Body of pancreas (tissue), 4 donors: ENCODE data around the gene PIGZ. TPM values are rescaled to one million over a fixed set of nuclear protein-coding genes. Genes with fewer than 3 reads are reported as not detected.

Experiments used
- ATAC-seq: fragments of 150-250 bp; one replicate; pipeline ENCODE4 v1.9.1; 2016
- DNase-seq, 4 donors: peaks; one replicate each; pipeline ENCODE4 v3.0.0-alpha.2; 2019
- H3K27ac ChIP-seq, 4 donors: fragments of 200-600 bp; sonication (generic); 1 replicate in 3 of 4; 2 replicates in 1 of 4; pipeline versions ENCODE4 v1.5.1 to v1.6.1; 2016 to 2019; ENCODE audit warnings: mild to moderate bottlenecking in 1 of 4, mixed read lengths in 1 of 4, moderate library complexity in 1 of 4
- H3K27me3 ChIP-seq, 2 donors: fragments of 200-600 bp; sonication (generic); one replicate each; pipeline ENCODE4 v1.6.0; 2016; ENCODE audit warnings: mild to moderate bottlenecking in 1 of 2
- H3K36me3 ChIP-seq, 2 donors: fragments of 200-600 bp; sonication (generic); replicated peaks in 1 of 2; 2 replicates each; pipeline ENCODE4 v1.5.1; 2016; ENCODE audit warnings: low read depth in 2 of 2; ENCODE audit not compliant: insufficient read depth in 1 of 2
- H3K4me1 ChIP-seq: fragments of 200-600 bp; sonication (generic); one replicate; pipeline ENCODE4 v1.6.0; 2016
- H3K4me3 ChIP-seq, 2 donors: fragments of 200-600 bp; sonication (generic); 1 replicate in 1 of 2; 2 replicates in 1 of 2; pipeline ENCODE4 v1.5.1; 2016 to 2019
- H3K9me3 ChIP-seq, 3 donors: fragments of 200-600 bp; sonication (generic); 1 replicate in 2 of 3; 2 replicates in 1 of 3; pipeline ENCODE4 v1.5.1; 2016
- POLR2A ChIP-seq, 3 donors: fragments of 450-650 bp; IDR thresholded peaks; one replicate each; pipeline ENCODE4 v1.6.1; 2016; ENCODE audit warnings: antibody characterized with exemption in 3 of 3, mild to moderate bottlenecking in 2 of 3
- WGBS, 2 donors: methylation state at CpG; one replicate each; pipeline ENCODE4 v1.1.5; 2017; 5-methylcytosine and 5-hydroxymethylcytosine counted together
- intact Hi-C: fragments of 100-400 bp; cut with DNase I; formaldehyde crosslinking; loops from one replicate; pipeline ENCODE4 v1.15.1; 2023
- total RNA-seq, 2 donors: library from RNA; depleted of rRNA; stranded (reverse); fragments of >200 nt; gene quantifications; one replicate each; pipeline ENCODE4 v1.1.0, GENCODE V29; 2016
- TF ChIP-seq, protein P1 (sequence below), 7 experiments: fragments of 450-650 bp in 4 of 7; fragments of 200-600 bp in 3 of 7; sonication (generic) in 3 of 7; IDR thresholded peaks; one replicate each; pipeline ENCODE4 v1.5.1; 2016 to 2019; ENCODE audit warnings: antibody characterized with exemption in 7 of 7

The PIGZ gene
- total RNA-seq, 2 donors from 2014 or later: 1.0 to 1.3 TPM

DNA sequence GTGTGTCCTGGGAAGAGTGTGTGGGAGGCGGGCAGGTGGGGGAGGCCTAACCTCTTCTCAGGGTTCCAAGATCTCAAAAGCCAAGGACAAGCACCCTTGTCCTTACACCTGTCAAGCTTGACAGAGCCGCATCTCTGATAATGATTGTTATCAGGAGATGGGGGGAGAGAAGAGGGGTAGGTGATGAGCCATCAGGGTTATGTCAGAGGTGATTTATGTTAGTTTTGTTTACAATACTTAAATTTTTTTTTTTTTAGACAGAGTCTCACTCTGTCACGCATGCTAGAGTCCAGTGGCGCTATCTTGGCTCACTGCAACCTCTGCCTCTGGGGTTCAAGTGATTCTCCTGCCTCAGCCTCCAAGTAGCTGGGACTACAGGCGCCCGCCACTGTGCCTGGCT lies 18.9 kb downstream of the PIGZ start:
- Histone ChIP-seq H3K4me3 (no peak overlapping the region), H3K27me3 (no peaks in the 10 kb centered on the region), H3K9me3 (no peaks in the 10 kb centered on the region), H3K4me1 (peaks cover 1% of the 10 kb centered on the region), H3K27ac (no peak overlapping the region), H3K36me3 (no peaks in the 10 kb centered on the region)
- intact Hi-C loops: no loop called here
- WGBS, 2 donors: 92 to 96% methylated on average over 6 of the region's 6 CpGs
- DNase-seq (no peak), ATAC-seq (no peak)
- TF ChIP-seq, protein P1, sequence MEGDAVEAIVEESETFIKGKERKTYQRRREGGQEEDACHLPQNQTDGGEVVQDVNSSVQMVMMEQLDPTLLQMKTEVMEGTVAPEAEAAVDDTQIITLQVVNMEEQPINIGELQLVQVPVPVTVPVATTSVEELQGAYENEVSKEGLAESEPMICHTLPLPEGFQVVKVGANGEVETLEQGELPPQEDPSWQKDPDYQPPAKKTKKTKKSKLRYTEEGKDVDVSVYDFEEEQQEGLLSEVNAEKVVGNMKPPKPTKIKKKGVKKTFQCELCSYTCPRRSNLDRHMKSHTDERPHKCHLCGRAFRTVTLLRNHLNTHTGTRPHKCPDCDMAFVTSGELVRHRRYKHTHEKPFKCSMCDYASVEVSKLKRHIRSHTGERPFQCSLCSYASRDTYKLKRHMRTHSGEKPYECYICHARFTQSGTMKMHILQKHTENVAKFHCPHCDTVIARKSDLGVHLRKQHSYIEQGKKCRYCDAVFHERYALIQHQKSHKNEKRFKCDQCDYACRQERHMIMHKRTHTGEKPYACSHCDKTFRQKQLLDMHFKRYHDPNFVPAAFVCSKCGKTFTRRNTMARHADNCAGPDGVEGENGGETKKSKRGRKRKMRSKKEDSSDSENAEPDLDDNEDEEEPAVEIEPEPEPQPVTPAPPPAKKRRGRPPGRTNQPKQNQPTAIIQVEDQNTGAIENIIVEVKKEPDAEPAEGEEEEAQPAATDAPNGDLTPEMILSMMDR (IDR thresholded peaks at IDR 0.05): no peak
- no peak for TF ChIP-seq POLR2A (IDR thresholded peaks at IDR 0.05)

DNA sequence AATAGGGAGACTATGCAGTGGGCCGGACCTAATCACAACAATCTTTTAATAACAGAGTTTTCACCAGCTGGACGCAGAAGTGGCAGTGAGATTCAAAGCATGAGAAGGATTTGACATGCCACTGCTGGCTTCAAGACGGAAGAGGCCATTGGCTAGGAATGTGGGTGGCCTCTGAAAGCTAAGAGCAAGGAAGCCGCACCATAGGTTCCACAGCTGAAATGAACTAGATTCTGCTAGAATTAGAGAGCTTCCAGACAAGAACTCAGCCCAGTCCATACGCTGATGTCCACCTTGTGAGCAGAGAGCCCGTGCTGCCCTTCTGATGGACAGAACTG lies 19.4 kb downstream of the PIGZ start:
- Histone ChIP-seq H3K36me3 (no peaks in the 10 kb centered on the region), H3K4me1 (peaks cover 6% of the 10 kb centered on the region), H3K4me3 (no peak overlapping the region), H3K9me3 (no peaks in the 10 kb centered on the region), H3K27me3 (no peaks in the 10 kb centered on the region), H3K27ac (no peak overlapping the region)
- ATAC-seq (no peak), DNase-seq (no peak)
- intact Hi-C loops: no loop called here
- WGBS, 2 donors: 84 to 86% methylated on average over 6 of the region's 6 CpGs
- no peak for TF ChIP-seq POLR2A (IDR thresholded peaks at IDR 0.05)
- TF ChIP-seq, protein P1 (IDR thresholded peaks at IDR 0.05): no peak

DNA sequence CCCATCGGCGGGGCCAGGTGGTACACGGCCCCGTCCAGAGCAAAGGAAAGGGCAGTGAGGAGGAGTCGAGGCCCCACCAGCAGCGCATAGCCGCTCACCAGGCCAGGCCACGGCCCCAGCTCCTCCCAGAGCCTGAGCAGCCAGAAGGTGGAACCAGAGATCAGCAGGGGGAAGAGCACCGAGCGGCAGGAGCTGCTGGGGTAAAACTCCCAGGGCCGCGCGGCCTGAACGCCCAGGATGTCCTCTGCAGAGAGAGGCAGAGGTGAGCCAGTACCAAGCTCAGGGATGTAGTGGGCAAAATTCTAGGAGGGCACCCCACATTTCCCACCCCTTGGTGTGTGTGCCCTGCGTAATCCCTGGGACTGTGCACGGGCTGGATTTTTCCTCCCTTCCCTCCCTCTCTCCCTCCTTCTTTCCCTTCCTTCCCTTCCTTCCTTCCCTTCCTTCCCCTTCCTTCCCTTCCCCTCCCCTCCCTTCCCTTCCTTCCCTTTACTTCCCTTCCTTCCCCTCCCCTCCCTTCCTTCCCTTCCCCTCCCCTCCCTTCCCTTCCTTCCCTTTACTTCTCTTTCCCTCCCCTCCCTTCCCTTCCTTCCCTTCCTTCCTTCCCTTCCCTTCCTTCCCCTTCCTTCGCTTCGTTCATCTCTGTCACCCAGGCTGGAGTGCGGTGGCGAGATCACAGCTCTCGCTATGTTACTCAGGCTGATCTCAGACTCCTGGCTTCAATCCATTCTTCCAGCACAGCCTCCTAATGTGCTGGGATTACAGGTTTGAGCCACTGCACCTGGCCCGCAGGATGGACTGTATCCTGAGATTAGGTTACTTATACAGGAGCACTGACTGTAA lies 20.0 kb downstream of the PIGZ start:
- ATAC-seq: no peak
- no peak for DNase-seq
- intact Hi-C loops: no loop called here

DNA sequence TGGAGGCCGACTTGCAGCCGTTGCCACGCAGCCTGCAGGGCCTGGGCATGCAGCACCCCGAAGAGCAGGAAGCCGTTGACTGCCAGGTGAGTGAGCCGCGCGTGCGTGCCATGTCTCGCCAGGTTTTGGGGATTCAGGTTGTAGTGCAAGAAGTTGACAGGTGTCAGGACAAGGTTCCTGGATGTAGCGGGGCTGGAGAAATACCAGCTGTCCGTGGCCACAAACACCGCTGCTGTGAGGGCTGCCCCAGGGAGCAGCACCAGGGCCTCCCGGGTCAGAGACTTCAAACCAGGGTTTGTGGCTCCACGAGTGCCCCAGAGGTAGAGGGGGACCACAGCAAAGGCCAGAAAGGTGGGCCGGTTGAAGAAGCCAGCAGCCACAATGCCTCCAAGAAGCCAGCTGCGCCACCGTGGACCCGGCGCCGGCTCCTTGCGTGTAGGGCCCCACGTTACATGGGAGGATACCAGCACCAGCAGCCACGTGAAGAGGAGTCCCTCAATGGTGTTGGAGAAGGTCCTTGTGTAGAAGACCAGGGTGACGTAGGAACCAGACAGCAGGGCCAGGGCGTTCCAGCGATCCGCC lies 20.7 kb downstream of the PIGZ start:
- H3K27ac ChIP-seq: no peak overlapping the region
- TF ChIP-seq, protein P1 (IDR thresholded peaks at IDR 0.05): no peak
- TF ChIP-seq POLR2A (IDR thresholded peaks at IDR 0.05): no peak
- no peaks in the 10 kb centered on the region for H3K27me3 ChIP-seq
- H3K9me3 ChIP-seq: no peaks in the 10 kb centered on the region
- WGBS, 2 donors: 86 to 88% methylated on average over 24 to 28 of the region's 28 CpGs
- no peaks in the 10 kb centered on the region for H3K36me3 ChIP-seq
- intact Hi-C loops: no loop called here
- ATAC-seq (no peak), DNase-seq (no peak)
- peaks cover 18% of the 10 kb centered on the region for H3K4me1 ChIP-seq
- H3K4me3 ChIP-seq: no peak overlapping the region

More for the DNA sequence above, 20.0 kb downstream of the PIGZ start:
- H3K36me3 ChIP-seq: no peaks in the 10 kb centered on the region
- peaks cover 11% of the 10 kb centered on the region for H3K4me1 ChIP-seq
- H3K27ac ChIP-seq: no peak overlapping the region
- TF ChIP-seq, protein P1 (IDR thresholded peaks at IDR 0.05): no peak
- TF ChIP-seq POLR2A (IDR thresholded peaks at IDR 0.05): no peak
- 60 to 61% methylated on average over 9 to 20 of the region's 22 CpGs for WGBS, 2 donors
- no peaks in the 10 kb centered on the region for H3K9me3 ChIP-seq
- no peaks in the 10 kb centered on the region for H3K27me3 ChIP-seq
- no peak overlapping the region for H3K4me3 ChIP-seq
